ENCODE results near the gene TRIM33. TPM values are rescaled to one million over a fixed set of nuclear protein-coding genes. Genes with fewer than 3 reads are reported as not detected.
"Not testable (repeated sequence)": the region's sequence is repeated elsewhere in the genome, so short reads cannot be mapped to it uniquely, and the experiment has no call there.

The TRIM33 gene
- total RNA-seq, 2 experiments from 2014 or later: 26.9 to 27.9 TPM

DNA sequence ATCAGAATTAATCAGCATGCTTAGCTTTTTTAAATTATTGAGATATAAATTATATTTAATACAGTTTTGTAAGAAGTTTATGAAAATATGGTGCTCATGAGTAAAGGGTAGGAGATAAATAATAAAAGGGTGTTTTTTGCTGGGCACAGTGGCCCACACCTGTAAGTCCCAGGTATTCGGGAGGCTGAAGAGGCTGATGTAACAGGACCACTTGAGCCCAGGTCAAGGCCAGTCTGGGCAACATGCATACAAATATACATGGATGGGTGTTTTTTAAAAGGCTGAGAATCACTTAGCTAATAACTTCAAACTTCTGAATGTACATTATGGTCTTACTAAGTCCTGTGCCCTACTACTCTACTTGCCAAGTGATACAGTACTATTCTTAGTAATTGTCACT is 73.2 kb downstream of the TRIM33 start:
- ChIA-PET CTCF (interaction anchor here (1.2 to 2.0 kb wide), 2 partner anchors 10 to 155 kb away, joined by 4 to 7 read pairs; no protein-coding TSS in a partner anchor), POLR2A (no interaction called here)
- Mint-ChIP-seq H3K27me3 (no peaks in the 10 kb centered on the region), H3K27ac (no peak overlapping the region), H3K4me3 (no peak overlapping the region), H3K4me1 (ENCODE audit: low read depth) (peaks cover 21% of the 10 kb centered on the region), H3K36me3 (peaks cover 21% of the 10 kb centered on the region), H3K9me3 (no peaks in the 10 kb centered on the region)
- intact Hi-C loops (cut with micrococcal nuclease): no loop called here
- no peak for DNase-seq

DNA sequence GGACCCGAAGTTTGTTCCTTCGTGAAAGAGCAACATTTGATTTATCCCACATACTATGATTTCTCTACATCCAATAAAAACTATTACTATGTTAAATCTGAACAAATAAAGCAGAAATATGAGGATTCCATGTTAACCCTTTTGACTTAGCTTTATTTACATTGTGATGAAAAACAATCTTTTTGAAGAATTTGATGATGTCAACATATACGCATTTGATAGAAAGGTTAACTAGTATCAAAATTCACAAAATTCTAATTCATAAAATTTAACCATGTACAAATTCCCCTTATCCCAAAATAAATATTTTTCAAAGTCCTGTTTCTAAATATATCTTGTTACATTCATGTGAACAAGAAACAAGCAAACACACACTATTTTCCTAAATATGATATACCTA is 74.2 kb downstream of the TRIM33 start:
- ChIA-PET POLR2A (no interaction called here), CTCF (interaction anchor here (2.0 kb wide), 1 partner anchor 9 kb away, joined by 7 read pairs; no protein-coding TSS in a partner anchor)
- intact Hi-C loops (cut with micrococcal nuclease): no loop called here
- Mint-ChIP-seq H3K27ac (no peak overlapping the region), H3K4me1 (ENCODE audit: low read depth) (peaks cover 21% of the 10 kb centered on the region), H3K4me3 (no peak overlapping the region), H3K27me3 (no peaks in the 10 kb centered on the region), H3K36me3 (peaks cover 21% of the 10 kb centered on the region), H3K9me3 (no peaks in the 10 kb centered on the region)
- no peak for DNase-seq

DNA sequence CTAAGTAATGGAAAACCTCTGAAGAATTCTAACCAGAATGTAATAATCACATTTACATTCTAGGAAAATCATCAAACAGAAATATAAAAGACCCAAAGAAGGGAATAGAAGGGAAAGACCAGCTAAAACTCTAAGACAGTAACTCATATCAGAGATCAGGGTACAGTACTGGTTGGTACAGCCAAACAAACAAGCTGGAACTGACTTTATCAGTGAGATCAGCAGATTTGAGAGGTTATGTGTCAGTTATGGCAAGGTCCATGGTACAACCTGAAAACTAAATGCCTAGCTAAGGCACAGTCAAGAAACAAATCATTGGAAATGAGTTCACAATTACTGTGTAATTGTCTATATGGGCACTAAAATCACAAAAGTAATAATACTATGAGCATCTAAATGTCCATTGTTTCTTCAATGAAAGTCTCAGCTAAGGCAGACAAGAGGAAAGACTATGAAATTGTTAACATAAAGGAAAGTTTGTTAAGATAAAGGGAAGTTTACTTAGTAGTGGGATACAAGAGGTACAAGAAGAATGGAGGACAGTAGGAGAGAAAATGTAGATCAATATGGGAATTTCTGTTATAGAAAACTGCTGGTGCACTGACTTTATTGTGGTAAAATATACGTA is 75.8 kb downstream of the TRIM33 start:
- no peak overlapping the region for H3K4me3 Mint-ChIP-seq
- ChIA-PET POLR2A (no interaction called here), CTCF (no interaction called here)
- peaks cover 18% of the 10 kb centered on the region for H3K36me3 Mint-ChIP-seq
- intact Hi-C loops (cut with micrococcal nuclease): no loop called here
- H3K27me3 Mint-ChIP-seq: no peaks in the 10 kb centered on the region
- no peak overlapping the region for H3K27ac Mint-ChIP-seq
- no peaks in the 10 kb centered on the region for H3K9me3 Mint-ChIP-seq
- no peak for DNase-seq
- H3K4me1 Mint-ChIP-seq (ENCODE audit: low read depth): peaks cover 21% of the 10 kb centered on the region

DNA sequence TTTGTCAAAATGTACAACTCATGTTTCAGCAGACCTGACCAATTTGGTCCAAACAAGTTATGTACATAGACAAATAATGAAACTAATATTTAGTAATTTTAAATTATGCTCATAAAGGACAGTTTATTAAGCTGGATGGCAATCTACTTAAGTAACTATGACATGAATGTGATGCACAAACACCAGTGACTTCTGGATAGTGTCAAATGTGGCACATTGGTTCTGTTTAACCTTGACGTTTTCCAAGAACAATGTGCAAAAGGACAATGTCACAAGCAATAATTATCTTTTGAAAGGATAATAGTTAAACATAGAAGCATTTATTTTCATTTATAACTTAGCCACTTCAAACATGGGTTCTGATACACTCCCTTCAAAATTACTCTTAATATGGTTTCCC is 80.0 kb downstream of the TRIM33 start:
- DNase-seq: no peak
- H3K27ac Mint-ChIP-seq: no peak overlapping the region
- intact Hi-C loops (cut with micrococcal nuclease): no loop called here
- H3K4me1 Mint-ChIP-seq (ENCODE audit: low read depth): peaks cover 12% of the 10 kb centered on the region
- ChIA-PET POLR2A (no interaction called here), CTCF (interaction anchor here (0.6 to 1.9 kb wide), 2 partner anchors 24 to 453 kb away, joined by 3 to 4 read pairs; no protein-coding TSS in a partner anchor)
- H3K9me3 Mint-ChIP-seq: no peaks in the 10 kb centered on the region
- no peaks in the 10 kb centered on the region for H3K27me3 Mint-ChIP-seq
- H3K4me3 Mint-ChIP-seq: no peak overlapping the region
- peaks cover 13% of the 10 kb centered on the region for H3K36me3 Mint-ChIP-seq

DNA sequence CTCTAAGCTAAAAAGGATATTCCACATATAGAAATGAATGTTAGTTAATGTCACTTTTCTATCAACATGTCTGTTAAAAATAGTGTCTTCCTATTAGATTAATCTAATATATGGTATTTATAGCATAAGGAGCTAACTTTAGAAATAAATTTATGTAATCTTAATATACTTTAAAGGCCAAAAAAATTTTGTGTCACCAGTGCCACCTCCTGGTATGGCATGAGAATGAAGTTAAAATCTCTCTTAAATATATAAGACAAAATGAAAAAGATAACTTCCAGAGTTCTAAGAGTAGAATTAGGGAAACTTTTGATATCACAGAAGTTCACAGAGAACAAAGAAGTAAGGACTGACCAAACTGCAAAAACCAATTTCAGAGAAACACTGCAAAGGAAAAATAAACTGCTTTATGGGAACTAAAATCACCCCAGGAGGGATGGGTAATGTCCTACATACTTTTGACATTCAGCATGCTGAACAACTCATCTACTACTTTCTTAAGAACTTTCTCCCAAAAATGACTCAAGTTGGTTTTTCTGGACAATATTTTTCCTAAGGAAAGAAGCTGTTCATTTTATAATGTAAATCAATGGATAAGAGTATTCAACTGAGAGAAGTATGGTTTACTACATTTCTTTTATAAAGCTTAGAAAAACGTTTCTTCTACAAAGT is 82.8 kb downstream of the TRIM33 start:
- Mint-ChIP-seq H3K4me1 (ENCODE audit: low read depth) (no peaks in the 10 kb centered on the region), H3K4me3 (no peak overlapping the region), H3K36me3 (peaks cover 26% of the 10 kb centered on the region), H3K27ac (no peak overlapping the region), H3K27me3 (no peaks in the 10 kb centered on the region), H3K9me3 (no peaks in the 10 kb centered on the region)
- ChIA-PET POLR2A (interaction anchor here (0.6 kb wide), 1 partner anchor 22 kb away, joined by 4 read pairs; no protein-coding TSS in a partner anchor), CTCF (interaction anchor here (0.6 to 1.8 kb wide), 12 partner anchors 8 to 449 kb away, joined by 3 to 19 read pairs (median 4); no protein-coding TSS in a partner anchor)
- DNase-seq: no peak
- intact Hi-C loops (cut with micrococcal nuclease): loop anchor here (1.0 kb wide), 1 partner anchor 81 kb away; no protein-coding TSS in a partner anchor

DNA sequence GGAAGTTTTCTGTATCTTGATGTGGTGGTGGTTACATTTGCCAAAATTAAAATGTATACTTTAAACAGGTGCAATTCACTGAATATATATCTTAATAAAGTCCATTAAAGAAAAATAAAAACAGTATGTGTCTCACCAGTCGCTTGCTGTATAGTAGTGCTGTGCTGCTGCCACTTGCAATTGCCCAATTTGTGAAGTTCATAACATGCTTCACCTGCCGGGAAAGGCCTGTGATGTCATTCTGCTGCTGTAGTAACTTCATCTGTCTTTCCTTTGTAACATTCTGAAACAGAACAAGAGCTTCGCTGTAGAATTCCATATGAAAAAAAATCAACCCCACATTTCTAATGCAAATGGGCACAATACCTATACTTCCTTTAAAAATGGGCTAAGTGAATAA is 83.4 kb downstream of the TRIM33 start:
- Mint-ChIP-seq H3K27me3 (no peaks in the 10 kb centered on the region), H3K27ac (no peak overlapping the region), H3K4me3 (no peak overlapping the region), H3K36me3 (peaks cover 26% of the 10 kb centered on the region), H3K4me1 (ENCODE audit: low read depth) (no peaks in the 10 kb centered on the region), H3K9me3 (no peaks in the 10 kb centered on the region)
- POLR2A ChIA-PET: no interaction called here
- DNase-seq: no peak
- intact Hi-C loops (cut with micrococcal nuclease): loop anchor here (1.0 kb wide), 1 partner anchor 80 kb away; no protein-coding TSS in a partner anchor
- CTCF ChIA-PET: interaction anchor here (0.6 to 1.8 kb wide), 11 partner anchors 8 to 449 kb away, joined by 3 to 19 read pairs (median 4); no protein-coding TSS in a partner anchor

DNA sequence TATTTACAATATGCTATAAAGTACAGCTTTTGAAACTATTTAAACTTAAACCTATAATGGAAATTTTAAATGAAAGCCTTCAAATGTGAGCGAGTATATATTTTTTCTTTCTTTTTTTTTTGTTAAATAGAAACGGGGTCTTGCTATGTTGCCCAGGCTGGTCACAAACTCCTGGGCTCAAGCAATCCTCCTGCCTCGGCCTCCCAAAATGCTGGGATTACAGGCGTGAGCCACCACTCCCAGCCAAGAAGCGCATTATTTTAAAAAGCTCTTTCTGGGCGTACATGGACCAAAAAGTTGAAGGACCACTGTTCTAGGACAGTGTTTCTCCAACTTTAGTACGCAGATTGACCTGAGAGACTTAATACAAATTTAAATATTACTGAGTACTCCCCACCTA is 87.5 kb downstream of the TRIM33 start:
- ChIA-PET POLR2A (interaction anchor here (0.6 to 0.7 kb wide), 2 partner anchors 142 to 1444 kb away, joined by 3 read pairs; no protein-coding TSS in a partner anchor), CTCF (interaction anchor here (0.6 to 1.4 kb wide), 2 partner anchors 78 to 445 kb away, joined by 4 read pairs; no protein-coding TSS in a partner anchor)
- intact Hi-C loops (cut with micrococcal nuclease): no loop called here
- H3K9me3 Mint-ChIP-seq: no peaks in the 10 kb centered on the region
- no peaks in the 10 kb centered on the region for H3K27me3 Mint-ChIP-seq
- H3K36me3 Mint-ChIP-seq: peaks cover 47% of the 10 kb centered on the region
- H3K4me3 Mint-ChIP-seq: no peak overlapping the region
- H3K4me1 Mint-ChIP-seq (ENCODE audit: low read depth): no peaks in the 10 kb centered on the region
- DNase-seq: no peak
- no peak overlapping the region for H3K27ac Mint-ChIP-seq

DNA sequence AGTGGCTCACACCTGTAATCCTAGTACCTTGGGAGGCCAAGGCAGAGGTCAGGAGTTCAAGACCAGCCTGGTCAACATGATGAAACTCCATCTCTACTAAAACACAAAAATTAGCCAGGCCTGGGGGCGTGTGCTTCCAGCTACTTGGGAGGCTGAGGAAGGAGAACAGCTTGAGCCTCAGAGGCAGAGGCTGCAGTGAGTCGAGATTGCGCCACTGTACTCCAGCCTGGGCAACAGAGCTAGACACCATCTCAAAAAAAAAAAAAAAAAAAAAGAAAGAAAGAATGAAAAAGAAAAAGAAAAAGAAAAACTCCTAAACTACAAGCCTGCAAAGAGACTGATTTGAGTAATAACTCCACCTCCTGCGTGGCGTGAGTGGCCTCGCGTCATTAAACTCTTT is 92.1 kb downstream of the TRIM33 start:
- H3K9me3 Mint-ChIP-seq; DNase-seq; intact Hi-C loops (cut with micrococcal nuclease); H3K27me3 Mint-ChIP-seq; CTCF ChIA-PET; H3K4me3 Mint-ChIP-seq; H3K4me1 Mint-ChIP-seq (ENCODE audit: low read depth); H3K27ac Mint-ChIP-seq; POLR2A ChIA-PET: not testable (repeated sequence)
- H3K36me3 Mint-ChIP-seq: peaks cover 52% of the 10 kb centered on the region

DNA sequence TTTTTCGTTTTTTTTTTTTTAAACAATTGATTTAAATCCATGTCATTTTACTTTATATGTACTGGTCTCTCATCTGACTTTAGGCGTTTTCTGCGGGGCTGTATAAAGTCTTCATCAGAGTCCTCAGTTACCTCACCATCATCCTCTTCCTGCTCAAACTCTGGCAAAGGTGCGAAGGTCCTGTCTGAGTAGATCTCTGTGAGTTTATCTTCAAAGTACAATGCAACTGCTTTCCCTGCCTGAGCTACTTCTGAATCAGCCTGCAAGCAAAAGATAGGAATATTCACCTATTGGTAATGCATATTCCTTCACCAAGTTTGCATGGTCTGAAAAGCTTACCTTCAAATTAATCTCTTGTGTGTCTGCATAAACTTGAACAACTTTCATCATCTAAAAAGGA is 113.4 kb downstream of the TRIM33 start:
- ChIA-PET POLR2A (no interaction called here), CTCF (no interaction called here)
- Mint-ChIP-seq H3K4me1 (ENCODE audit: low read depth) (no peaks in the 10 kb centered on the region), H3K9me3 (no peaks in the 10 kb centered on the region), H3K27me3 (no peaks in the 10 kb centered on the region), H3K27ac (no peak overlapping the region), H3K36me3 (peaks cover 45% of the 10 kb centered on the region), H3K4me3 (no peak overlapping the region)
- intact Hi-C loops (cut with micrococcal nuclease): no loop called here
- no peak for DNase-seq

DNA sequence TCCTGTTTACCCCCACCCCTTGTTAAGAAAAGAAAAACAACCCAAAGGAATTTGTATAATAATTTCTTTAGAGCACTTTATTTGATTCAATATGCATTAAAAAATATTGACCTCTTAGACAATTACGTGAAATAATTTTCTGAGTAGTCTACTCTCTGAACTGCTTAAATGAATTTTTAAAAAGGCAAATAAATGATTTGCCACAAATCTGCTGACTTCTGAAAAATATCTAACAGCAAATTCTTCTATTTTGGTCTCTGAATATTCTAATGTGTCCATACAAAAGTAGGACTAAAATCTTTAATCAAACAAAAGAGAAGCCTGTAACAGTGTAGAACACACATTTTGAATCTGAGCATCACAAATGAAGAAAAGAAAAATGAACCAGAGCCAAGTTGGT is 115.1 kb downstream of the TRIM33 start:
- intact Hi-C loops (cut with micrococcal nuclease): no loop called here
- DNase-seq: no peak
- H3K4me3 Mint-ChIP-seq: no peak overlapping the region
- peaks cover 5% of the 10 kb centered on the region for H3K9me3 Mint-ChIP-seq
- H3K27ac Mint-ChIP-seq: no peak overlapping the region
- no peaks in the 10 kb centered on the region for H3K27me3 Mint-ChIP-seq
- POLR2A ChIA-PET: no interaction called here
- peaks cover 6% of the 10 kb centered on the region for H3K4me1 Mint-ChIP-seq (ENCODE audit: low read depth)
- peaks cover 47% of the 10 kb centered on the region for H3K36me3 Mint-ChIP-seq
- CTCF ChIA-PET: interaction anchor here (1.0 kb wide), 2 partner anchors 30 to 49 kb away, joined by 3 to 4 read pairs; no protein-coding TSS in a partner anchor

DNA sequence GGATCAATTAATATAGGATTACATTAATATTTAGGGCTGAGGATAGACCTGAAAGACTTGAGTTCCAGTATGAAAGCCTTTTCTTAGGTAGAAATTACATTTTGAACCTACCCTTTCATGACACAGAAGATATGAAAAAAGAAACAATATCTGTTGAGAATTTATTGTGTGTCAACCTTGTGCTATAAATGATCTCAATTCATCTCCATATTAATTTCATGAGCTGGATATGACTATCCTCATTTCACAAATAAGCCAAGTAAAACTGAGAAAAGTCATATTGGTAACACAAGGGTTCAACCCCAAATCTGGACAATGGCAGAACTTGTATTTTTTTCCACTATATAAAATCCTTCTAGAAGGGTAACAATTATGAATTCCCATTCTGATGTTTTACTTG is 120.0 kb downstream of the TRIM33 start:
- ChIA-PET CTCF (no interaction called here), POLR2A (no interaction called here)
- no peak overlapping the region for H3K27ac Mint-ChIP-seq
- peaks cover 12% of the 10 kb centered on the region for H3K4me1 Mint-ChIP-seq (ENCODE audit: low read depth)
- intact Hi-C loops (cut with micrococcal nuclease): loop anchor here (5.0 kb wide), 1 partner anchor 44 kb away; no protein-coding TSS in a partner anchor
- peaks cover 27% of the 10 kb centered on the region for H3K9me3 Mint-ChIP-seq
- H3K27me3 Mint-ChIP-seq: no peaks in the 10 kb centered on the region
- no peak for DNase-seq
- H3K4me3 Mint-ChIP-seq: no peak overlapping the region
- peaks cover 35% of the 10 kb centered on the region for H3K36me3 Mint-ChIP-seq

DNA sequence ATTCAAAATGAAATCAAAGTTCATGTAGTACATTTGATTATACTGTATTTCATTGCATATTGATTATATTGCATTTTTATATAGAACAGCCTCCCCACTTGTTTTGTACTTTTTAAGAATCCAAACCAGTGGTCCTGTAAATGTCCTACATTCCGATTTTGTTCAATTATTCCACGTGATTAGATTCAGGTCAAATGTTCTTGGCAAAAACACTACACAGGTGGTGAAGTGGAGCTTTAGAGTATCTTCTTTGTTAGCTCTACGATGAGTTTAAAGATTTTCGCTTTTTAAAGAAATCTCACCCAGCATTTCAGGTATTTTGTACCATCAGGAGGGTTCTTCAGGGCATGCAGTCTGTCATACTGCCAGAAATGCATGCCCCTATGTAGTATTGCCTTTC is 120.6 kb downstream of the TRIM33 start:
- POLR2A ChIA-PET: no interaction called here
- Mint-ChIP-seq H3K36me3 (peaks cover 33% of the 10 kb centered on the region), H3K4me1 (ENCODE audit: low read depth) (peaks cover 12% of the 10 kb centered on the region), H3K9me3 (peaks cover 31% of the 10 kb centered on the region), H3K27me3 (no peaks in the 10 kb centered on the region), H3K27ac (no peak overlapping the region), H3K4me3 (no peak overlapping the region)
- intact Hi-C loops (cut with micrococcal nuclease): loop anchor here (5.0 kb wide), 1 partner anchor 43 kb away; no protein-coding TSS in a partner anchor
- no peak for DNase-seq
- CTCF ChIA-PET: no interaction called here
